ENCODE results near the gene DOC2A. TPM values are rescaled to one million over a fixed set of nuclear protein-coding genes. Genes with fewer than 3 reads are reported as not detected.

DOC2A gene
- total and polyA plus RNA-seq, 4 donors = 0.09 to 0.22 (median 0.17) TPM; not detected in 1

- Histone ChIP-seq H3K27me3 (ENCODE audit: control insufficient read depth in 4 of 4, insufficient read depth in 4 of 4, low read length in 3 of 4) (no peaks in the 10 kb centered on the region), H3K36me3 (ENCODE audit: control insufficient read depth in 4 of 4, insufficient read depth in 3 of 4, low read depth in 1 of 4, low read length in 3 of 4) (peaks cover 38 to 94% (median 68%) of the 10 kb centered on the region in 4 donors), H3K4me1 (ENCODE audit: control insufficient read depth in 4 of 4, insufficient read depth in 4 of 4, low read length in 3 of 4) (no peaks in the 10 kb centered on the region), H3K9ac (ENCODE audit: low read depth in 1 of 2, low read length in 2 of 2) (no peak overlapping the region), H3K4me3 (ENCODE audit: low read depth in 1 of 3, low read length in 3 of 3) (no peak overlapping the region), H3K27ac (ENCODE audit: low read depth in 1 of 2, low read length in 2 of 2) (no peak overlapping the region), H3K9me3 (ENCODE audit: control insufficient read depth in 4 of 4, low read length in 3 of 4) (no peaks in the 10 kb centered on the region)
- WGBS = 93% methylated on average over 5 of the region's 5 CpGs
- no peak for DNase-seq (ENCODE audit: low spot score)
- TF ChIP-seq EGR1 (IDR thresholded peaks at IDR 0.05; ENCODE audit: low read depth in 2 of 2) (no peak), SP1 (IDR thresholded peaks at IDR 0.05) (no peak), GABPA (IDR thresholded peaks at IDR 0.05 in 1 of 2, conservative IDR thresholded peaks at IDR 0.05 in 1 of 2) (no peak), HNF4G (IDR thresholded peaks at IDR 0.05) (no peak), NR2F2 (IDR thresholded peaks at IDR 0.05) (no peak), FOXA1 (IDR thresholded peaks at IDR 0.05) (no peak), TAF1 (conservative IDR thresholded peaks at IDR 0.05) (no peak), FOXA2 (IDR thresholded peaks at IDR 0.05) (no peak), RAD21 (IDR thresholded peaks at IDR 0.05) (no peak), YY1 (IDR thresholded peaks at IDR 0.05) (no peak), ZBTB33 (IDR thresholded peaks at IDR 0.05) (no peak)
- TF ChIP-seq, protein P1, sequence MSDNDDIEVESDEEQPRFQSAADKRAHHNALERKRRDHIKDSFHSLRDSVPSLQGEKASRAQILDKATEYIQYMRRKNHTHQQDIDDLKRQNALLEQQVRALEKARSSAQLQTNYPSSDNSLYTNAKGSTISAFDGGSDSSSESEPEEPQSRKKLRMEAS (IDR thresholded peaks at IDR 0.05) = no peak
These were observed 26.1 kb downstream of the DOC2A start for GRCh38 chr16:29984764-29985147.

- Histone ChIP-seq H3K36me3 (ENCODE audit: control insufficient read depth in 4 of 4, insufficient read depth in 3 of 4, low read depth in 1 of 4, low read length in 3 of 4) (peaks cover 38 to 94% (median 71%) of the 10 kb centered on the region in 4 donors), H3K27ac (ENCODE audit: low read depth in 1 of 2, low read length in 2 of 2) (no peak overlapping the region), H3K9me3 (ENCODE audit: control insufficient read depth in 4 of 4, low read length in 3 of 4) (no peaks in the 10 kb centered on the region), H3K4me1 (ENCODE audit: control insufficient read depth in 4 of 4, insufficient read depth in 4 of 4, low read length in 3 of 4) (no peaks in the 10 kb centered on the region), H3K9ac (ENCODE audit: low read depth in 1 of 2, low read length in 2 of 2) (no peak overlapping the region), H3K27me3 (ENCODE audit: control insufficient read depth in 4 of 4, insufficient read depth in 4 of 4, low read length in 3 of 4) (no peaks in the 10 kb centered on the region), H3K4me3 (ENCODE audit: low read depth in 1 of 3, low read length in 3 of 3) (no peak overlapping the region)
- no peak for DNase-seq (ENCODE audit: low spot score)
- TF ChIP-seq EGR1 (IDR thresholded peaks at IDR 0.05; ENCODE audit: low read depth in 2 of 2) = no peak
- TF ChIP-seq TAF1 (conservative IDR thresholded peaks at IDR 0.05) = no peak
- no peak for TF ChIP-seq SP1 (IDR thresholded peaks at IDR 0.05)
- TF ChIP-seq, protein P2, sequence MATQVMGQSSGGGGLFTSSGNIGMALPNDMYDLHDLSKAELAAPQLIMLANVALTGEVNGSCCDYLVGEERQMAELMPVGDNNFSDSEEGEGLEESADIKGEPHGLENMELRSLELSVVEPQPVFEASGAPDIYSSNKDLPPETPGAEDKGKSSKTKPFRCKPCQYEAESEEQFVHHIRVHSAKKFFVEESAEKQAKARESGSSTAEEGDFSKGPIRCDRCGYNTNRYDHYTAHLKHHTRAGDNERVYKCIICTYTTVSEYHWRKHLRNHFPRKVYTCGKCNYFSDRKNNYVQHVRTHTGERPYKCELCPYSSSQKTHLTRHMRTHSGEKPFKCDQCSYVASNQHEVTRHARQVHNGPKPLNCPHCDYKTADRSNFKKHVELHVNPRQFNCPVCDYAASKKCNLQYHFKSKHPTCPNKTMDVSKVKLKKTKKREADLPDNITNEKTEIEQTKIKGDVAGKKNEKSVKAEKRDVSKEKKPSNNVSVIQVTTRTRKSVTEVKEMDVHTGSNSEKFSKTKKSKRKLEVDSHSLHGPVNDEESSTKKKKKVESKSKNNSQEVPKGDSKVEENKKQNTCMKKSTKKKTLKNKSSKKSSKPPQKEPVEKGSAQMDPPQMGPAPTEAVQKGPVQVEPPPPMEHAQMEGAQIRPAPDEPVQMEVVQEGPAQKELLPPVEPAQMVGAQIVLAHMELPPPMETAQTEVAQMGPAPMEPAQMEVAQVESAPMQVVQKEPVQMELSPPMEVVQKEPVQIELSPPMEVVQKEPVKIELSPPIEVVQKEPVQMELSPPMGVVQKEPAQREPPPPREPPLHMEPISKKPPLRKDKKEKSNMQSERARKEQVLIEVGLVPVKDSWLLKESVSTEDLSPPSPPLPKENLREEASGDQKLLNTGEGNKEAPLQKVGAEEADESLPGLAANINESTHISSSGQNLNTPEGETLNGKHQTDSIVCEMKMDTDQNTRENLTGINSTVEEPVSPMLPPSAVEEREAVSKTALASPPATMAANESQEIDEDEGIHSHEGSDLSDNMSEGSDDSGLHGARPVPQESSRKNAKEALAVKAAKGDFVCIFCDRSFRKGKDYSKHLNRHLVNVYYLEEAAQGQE (IDR thresholded peaks at IDR 0.05) = no peak
- no peak for TF ChIP-seq RAD21 (IDR thresholded peaks at IDR 0.05)
- TF ChIP-seq GABPA (IDR thresholded peaks at IDR 0.05 in 1 of 2, conservative IDR thresholded peaks at IDR 0.05 in 1 of 2) = no peak
- TF ChIP-seq FOXA1 (IDR thresholded peaks at IDR 0.05) = no peak
- no peak for TF ChIP-seq HNF4G (IDR thresholded peaks at IDR 0.05)
- TF ChIP-seq, protein P1 (IDR thresholded peaks at IDR 0.05) = no peak
- no peak for TF ChIP-seq HNF4A (conservative IDR thresholded peaks at IDR 0.05)
- no peak for TF ChIP-seq RXRA (IDR thresholded peaks at IDR 0.05)
- TF ChIP-seq ZBTB33 (IDR thresholded peaks at IDR 0.05) = no peak
- WGBS = 96% methylated on average over 6 of the region's 6 CpGs
These were observed 26.6 kb downstream of the DOC2A start for GRCh38 chr16:29984137-29984763.
